ENCODE data around the gene SAT2. TPM values are rescaled to one million over a fixed set of nuclear protein-coding genes. Genes with fewer than 3 reads are reported as not detected.
A peak's percentile ranks its signal among the peaks of the same experiment; 100 is the strongest.

Gene SAT2
- total RNA-seq, 1 experiment from 2014 or later, result 54.9 TPM

DNA sequence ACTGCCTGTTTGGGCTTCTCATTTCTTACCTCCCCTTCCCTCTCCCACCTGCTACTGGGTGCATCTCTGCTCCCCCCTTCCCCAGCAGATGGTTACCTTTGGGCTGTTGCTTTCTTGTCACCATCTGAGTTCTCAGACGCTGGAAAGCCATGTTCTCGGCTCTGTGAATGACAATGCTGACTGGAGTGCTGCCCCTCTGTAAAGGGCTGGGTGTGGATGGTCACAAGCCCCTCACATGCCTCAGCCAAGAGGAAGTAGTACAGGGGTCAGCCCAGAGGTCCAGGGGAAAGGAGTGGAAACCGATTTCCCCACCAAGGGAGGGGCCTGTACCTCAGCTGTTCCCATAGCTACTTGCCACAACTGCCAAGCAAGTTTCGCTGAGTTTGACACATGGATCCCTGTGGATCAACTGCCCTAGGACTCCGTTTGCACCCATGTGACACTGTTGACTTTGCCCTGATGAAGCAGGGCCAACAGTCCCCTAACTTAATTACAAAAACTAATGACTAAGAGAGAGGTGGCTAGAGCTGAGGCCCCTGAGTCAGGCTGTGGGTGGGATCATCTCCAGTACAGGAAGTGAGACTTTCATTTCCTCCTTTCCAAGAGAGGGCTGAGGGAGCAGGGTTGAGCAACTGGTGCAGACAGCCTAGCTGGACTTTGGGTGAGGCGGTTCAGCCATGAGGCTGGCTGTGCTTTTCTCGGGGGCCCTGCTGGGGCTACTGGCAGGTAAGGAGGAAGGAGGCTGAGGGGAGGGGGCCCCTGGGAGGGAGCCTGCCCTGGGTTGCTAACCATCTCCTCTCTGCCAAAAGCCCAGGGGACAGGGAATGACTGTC lies 48.4 kb downstream of the SAT2 start, which contains the start of gene CD68 (continued):
- TF ChIP-seq, protein P1, sequence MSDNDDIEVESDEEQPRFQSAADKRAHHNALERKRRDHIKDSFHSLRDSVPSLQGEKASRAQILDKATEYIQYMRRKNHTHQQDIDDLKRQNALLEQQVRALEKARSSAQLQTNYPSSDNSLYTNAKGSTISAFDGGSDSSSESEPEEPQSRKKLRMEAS (IDR thresholded peaks at IDR 0.05), result peak; percentile 90
- no peak for TF ChIP-seq TCF7L2 (IDR thresholded peaks at IDR 0.05; ENCODE audit: borderline replicate concordance, extremely low read depth, insufficient read depth, insufficient read length)
- peak; percentile 63; the same call in 1 of the 2 replicates for TF ChIP-seq SP1 (IDR thresholded peaks at IDR 0.05; ENCODE audit: low read depth)
- no peak for TF ChIP-seq SRF (IDR thresholded peaks at IDR 0.05; ENCODE audit: low read depth)

DNA sequence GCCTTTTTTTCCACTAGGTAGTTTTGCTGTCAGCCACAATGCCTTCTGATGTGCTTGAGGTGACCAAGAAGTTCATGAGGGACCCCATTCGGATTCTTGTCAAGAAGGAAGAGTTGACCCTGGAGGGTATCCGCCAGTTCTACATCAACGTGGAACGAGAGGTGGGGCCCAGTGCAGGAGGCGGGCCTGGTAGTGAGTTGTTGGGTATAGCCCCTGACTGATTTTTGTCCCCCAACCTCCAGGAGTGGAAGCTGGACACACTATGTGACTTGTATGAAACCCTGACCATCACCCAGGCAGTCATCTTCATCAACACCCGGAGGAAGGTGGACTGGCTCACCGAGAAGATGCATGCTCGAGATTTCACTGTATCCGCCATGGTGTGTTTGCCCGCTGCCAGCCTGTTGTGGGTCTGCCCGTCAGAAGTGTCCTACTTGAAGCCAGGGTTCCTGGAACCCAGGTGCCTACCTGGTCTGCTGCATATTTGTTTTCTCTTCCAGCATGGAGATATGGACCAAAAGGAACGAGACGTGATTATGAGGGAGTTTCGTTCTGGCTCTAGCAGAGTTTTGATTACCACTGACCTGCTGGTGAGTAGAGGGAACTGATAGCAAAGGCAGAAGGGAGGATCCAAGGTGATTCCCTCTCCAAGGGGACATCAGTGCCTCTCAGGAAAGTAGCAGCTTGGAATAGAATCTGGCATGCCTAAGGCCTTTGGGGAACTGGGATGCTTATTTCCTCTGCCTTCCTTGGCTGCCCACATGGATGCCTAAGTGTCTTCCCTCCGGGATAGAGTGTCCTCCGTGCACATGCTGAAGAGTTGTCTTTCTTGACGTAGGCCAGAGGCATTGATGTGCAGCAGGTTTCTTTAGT lies 50.1 kb downstream of the SAT2 start:
- Histone ChIP-seq H3K9me2 (ENCODE audit: insufficient read depth) (no peaks in the 10 kb centered on the region), H3K36me3 (ENCODE audit: control insufficient read depth in 1 of 2, insufficient read depth in 2 of 2, low read length in 2 of 2) (peaks cover 33 to 61% of the 10 kb centered on the region in 2 experiments), H3K27me3 (ENCODE audit: insufficient read depth, low read length) (no peaks in the 10 kb centered on the region), H3K4me3 (replicated peaks in 1 of 2; ENCODE audit: low read depth in 1 of 2, low read length in 2 of 2) (no peak overlapping the region), H4K20me1 (ENCODE audit: insufficient read depth) (peaks cover 35% of the 10 kb centered on the region; the same call in 1 of the 2 replicates), H3K9ac (ENCODE audit: low read length) (no peak overlapping the region; the same call in 1 of the 2 replicates), H3K4me1 (ENCODE audit: control insufficient read depth in 1 of 2, insufficient read depth in 2 of 2, low read length in 2 of 2) (peaks cover 6 to 70% of the 10 kb centered on the region in 2 experiments; a peak in 3 of 4 replicates), H2AFZ (ENCODE audit: low read depth, low read length, poor library complexity, severe bottlenecking) (no peak overlapping the region), H3K27ac (ENCODE audit: low read depth, low read length) (no peak overlapping the region), H3K79me2 (ENCODE audit: insufficient read depth, low read length) (peaks cover 73% of the 10 kb centered on the region), H3K9me3 (ENCODE audit: control insufficient read depth in 1 of 2, insufficient read depth in 1 of 2, low read depth in 1 of 2, low read length in 2 of 2) (no peaks in the 10 kb centered on the region), H3K4me2 (ENCODE audit: low read length) (0 out of 2 replicates have a peak overlapping the region, but pooled peaks have one; percentile 2)
- RAD21 ChIA-PET (ENCODE audit: low non-redundant PET in 1 of 2, low total read pairs in 2 of 2, uncharacterized antibody in 2 of 2, unreplicated experiment in 2 of 2), result no interaction called here
- POLR2A ChIA-PET, result no interaction called here
- TF ChIP-seq, protein P2, sequence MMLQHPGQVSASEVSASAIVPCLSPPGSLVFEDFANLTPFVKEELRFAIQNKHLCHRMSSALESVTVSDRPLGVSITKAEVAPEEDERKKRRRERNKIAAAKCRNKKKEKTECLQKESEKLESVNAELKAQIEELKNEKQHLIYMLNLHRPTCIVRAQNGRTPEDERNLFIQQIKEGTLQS (IDR thresholded peaks at IDR 0.05), result no peak
- TF ChIP-seq EZH2phosphoT487 (IDR thresholded peaks at IDR 0.05; ENCODE audit: borderline replicate concordance) (no peak), TCF7L2 (IDR thresholded peaks at IDR 0.05; ENCODE audit: borderline replicate concordance, extremely low read depth, insufficient read depth, insufficient read length) (no peak), EGR1 (IDR thresholded peaks at IDR 0.05; ENCODE audit: low read depth) (no peak), SRF (IDR thresholded peaks at IDR 0.05; ENCODE audit: low read depth) (no peak), YY1 (IDR thresholded peaks at IDR 0.05; ENCODE audit: extremely low read depth, insufficient replicate concordance, low read depth, low read length) (no peak), EZH2 (IDR thresholded peaks at IDR 0.05) (no peak)
- TF ChIP-seq, protein P3, sequence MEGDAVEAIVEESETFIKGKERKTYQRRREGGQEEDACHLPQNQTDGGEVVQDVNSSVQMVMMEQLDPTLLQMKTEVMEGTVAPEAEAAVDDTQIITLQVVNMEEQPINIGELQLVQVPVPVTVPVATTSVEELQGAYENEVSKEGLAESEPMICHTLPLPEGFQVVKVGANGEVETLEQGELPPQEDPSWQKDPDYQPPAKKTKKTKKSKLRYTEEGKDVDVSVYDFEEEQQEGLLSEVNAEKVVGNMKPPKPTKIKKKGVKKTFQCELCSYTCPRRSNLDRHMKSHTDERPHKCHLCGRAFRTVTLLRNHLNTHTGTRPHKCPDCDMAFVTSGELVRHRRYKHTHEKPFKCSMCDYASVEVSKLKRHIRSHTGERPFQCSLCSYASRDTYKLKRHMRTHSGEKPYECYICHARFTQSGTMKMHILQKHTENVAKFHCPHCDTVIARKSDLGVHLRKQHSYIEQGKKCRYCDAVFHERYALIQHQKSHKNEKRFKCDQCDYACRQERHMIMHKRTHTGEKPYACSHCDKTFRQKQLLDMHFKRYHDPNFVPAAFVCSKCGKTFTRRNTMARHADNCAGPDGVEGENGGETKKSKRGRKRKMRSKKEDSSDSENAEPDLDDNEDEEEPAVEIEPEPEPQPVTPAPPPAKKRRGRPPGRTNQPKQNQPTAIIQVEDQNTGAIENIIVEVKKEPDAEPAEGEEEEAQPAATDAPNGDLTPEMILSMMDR (IDR thresholded peaks at IDR 0.05 in 2 of 3, conservative IDR thresholded peaks at IDR 0.05 in 1 of 3; ENCODE audit: borderline replicate concordance in 1 of 3, insufficient read depth in 1 of 3, low read depth in 2 of 3, low read length in 2 of 3), result no peak
- BruUV-seq (replicated peaks), result no TSS peak
- intact Hi-C loops (cut with micrococcal nuclease), result no loop called here
- CTCF ChIA-PET, result interaction anchor here (0.6 kb wide), 1 partner anchor 110 kb away, joined by 3 read pairs; the partner anchor contains the start of gene TP53
- no peak for DNase-seq (ENCODE audit: low read depth, low spot score)
- ATAC-seq, result no peak

Measured in HCT116 (cell line).